Measurements from ENCODE around the gene ALPL. TPM values are rescaled to one million over a fixed set of nuclear protein-coding genes. Genes with fewer than 3 reads are reported as not detected.

ALPL gene
- total RNA-seq, 3 donors from 2014 or later = 2.9 to 98.0 (median 17.4) TPM

GRCh38 chr1:21610027-21610426 lies 100.8 kb downstream of the ALPL start:
- DNase-seq (ENCODE audit: low spot score in 2 of 2) = no peak
- no peaks in the 10 kb centered on the region for H3K9me3 ChIP-seq
- no peak overlapping the region for H3K4me3 ChIP-seq
- intact Hi-C loops (cut with DNase I; ENCODE audit: low total_unique reads) = no loop called here
- H3K27ac ChIP-seq = no peak overlapping the region
- H3K4me1 ChIP-seq = no peaks in the 10 kb centered on the region
- no peaks in the 10 kb centered on the region for H3K27me3 ChIP-seq
- TF ChIP-seq POLR2AphosphoS5 (IDR thresholded peaks at IDR 0.05) (no peak), CTCF (IDR thresholded peaks at IDR 0.05) (no peak), POLR2A (IDR thresholded peaks at IDR 0.05) (no peak)
- H3K36me3 ChIP-seq = no peaks in the 10 kb centered on the region

- TF ChIP-seq POLR2AphosphoS5 (IDR thresholded peaks at IDR 0.05) = no peak
- TF ChIP-seq POLR2A (IDR thresholded peaks at IDR 0.05) = no peak
- no peak for TF ChIP-seq CTCF (IDR thresholded peaks at IDR 0.05)
- Histone ChIP-seq H3K9me3 (no peaks in the 10 kb centered on the region), H3K36me3 (no peaks in the 10 kb centered on the region), H3K4me3 (no peak overlapping the region), H3K4me1 (no peaks in the 10 kb centered on the region), H3K27me3 (no peaks in the 10 kb centered on the region), H3K27ac (no peak overlapping the region)
- intact Hi-C loops (cut with DNase I; ENCODE audit: low total_unique reads) = no loop called here
- DNase-seq (ENCODE audit: low spot score in 2 of 2) = no peak
Observed at GRCh38 chr1:21610989-21611785, 102.0 kb downstream of the ALPL start.

GRCh38 chr1:21612057-21612456 lies 102.8 kb downstream of the ALPL start:
- intact Hi-C loops (cut with DNase I; ENCODE audit: low total_unique reads) = no loop called here
- Histone ChIP-seq H3K36me3 (no peaks in the 10 kb centered on the region), H3K4me3 (no peak overlapping the region), H3K9me3 (no peaks in the 10 kb centered on the region), H3K27me3 (no peaks in the 10 kb centered on the region), H3K4me1 (no peaks in the 10 kb centered on the region), H3K27ac (no peak overlapping the region)
- no peak for TF ChIP-seq POLR2A (IDR thresholded peaks at IDR 0.05)
- no peak for TF ChIP-seq CTCF (IDR thresholded peaks at IDR 0.05)
- TF ChIP-seq POLR2AphosphoS5 (IDR thresholded peaks at IDR 0.05) = no peak
- no peak for DNase-seq (ENCODE audit: low spot score in 2 of 2)

GRCh38 chr1:21613072-21613867 lies 104.0 kb downstream of the ALPL start:
- no peaks in the 10 kb centered on the region for H3K36me3 ChIP-seq
- DNase-seq (ENCODE audit: low spot score in 2 of 2) = no peak
- no peaks in the 10 kb centered on the region for H3K9me3 ChIP-seq
- no peaks in the 10 kb centered on the region for H3K27me3 ChIP-seq
- intact Hi-C loops (cut with DNase I; ENCODE audit: low total_unique reads) = no loop called here
- H3K4me3 ChIP-seq = no peak overlapping the region
- H3K27ac ChIP-seq = no peak overlapping the region
- H3K4me1 ChIP-seq = no peaks in the 10 kb centered on the region
- TF ChIP-seq POLR2AphosphoS5 (IDR thresholded peaks at IDR 0.05) (no peak), CTCF (IDR thresholded peaks at IDR 0.05) (no peak), POLR2A (IDR thresholded peaks at IDR 0.05) (no peak)

Measured in breast epithelium (tissue), 4 donors.